ENCODE results near the gene RNF169.

RNF169 gene

GRCh38 chr11:74866557-74866956, 117.9 kb downstream of the RNF169 start:
- H3K27ac ChIP-seq, result no peak overlapping the region
- TF ChIP-seq CTCF (IDR thresholded peaks at IDR 0.05; ENCODE audit: low read depth, low read length), result no peak
- H3K27me3 ChIP-seq (ENCODE audit: insufficient read depth, low read depth, severe bottlenecking), result no peaks in the 10 kb centered on the region
- H3K9me3 ChIP-seq (ENCODE audit: severe bottlenecking), result peaks cover 20% of the 10 kb centered on the region
- no peak for DNase-seq
- H3K36me3 ChIP-seq, result peaks cover 25% of the 10 kb centered on the region
- H3K4me3 ChIP-seq (ENCODE audit: low read depth, low read length), result no peak overlapping the region

- H3K4me3 ChIP-seq (ENCODE audit: low read depth, low read length), result no peak overlapping the region
These were observed 121.8 kb downstream of the RNF169 start for GRCh38 chr11:74870485-74870884.

GRCh38 chr11:74871037-74871436, 122.4 kb downstream of the RNF169 start:
- H3K4me3 ChIP-seq (ENCODE audit: low read depth, low read length), result no peak overlapping the region
- H3K27me3 ChIP-seq (ENCODE audit: insufficient read depth, low read depth, severe bottlenecking), result no peaks in the 10 kb centered on the region
- no peak for DNase-seq
- H3K27ac ChIP-seq, result no peak overlapping the region
- H3K9me3 ChIP-seq (ENCODE audit: severe bottlenecking), result peaks cover 25% of the 10 kb centered on the region
- H3K36me3 ChIP-seq, result peaks cover 8% of the 10 kb centered on the region
- TF ChIP-seq CTCF (IDR thresholded peaks at IDR 0.05; ENCODE audit: low read depth, low read length), result no peak

More at GRCh38 chr11:74870485-74870884, 121.8 kb downstream of the RNF169 start:
- DNase-seq, result peak; percentile 22
- Histone ChIP-seq H3K9me3 (ENCODE audit: severe bottlenecking) (peaks cover 25% of the 10 kb centered on the region), H3K36me3 (peaks cover 13% of the 10 kb centered on the region), H3K27ac (no peak overlapping the region), H3K27me3 (ENCODE audit: insufficient read depth, low read depth, severe bottlenecking) (no peaks in the 10 kb centered on the region)
- TF ChIP-seq CTCF (IDR thresholded peaks at IDR 0.05; ENCODE audit: low read depth, low read length), result peak; percentile 56; the same call in 1 of the 2 replicates

- no peaks in the 10 kb centered on the region; the same call in 1 of the 2 replicates for H3K36me3 ChIP-seq
- TF ChIP-seq CTCF (IDR thresholded peaks at IDR 0.05; ENCODE audit: low read depth, low read length), result peak; percentile 29; the same call in 1 of the 2 replicates
- peaks cover 6% of the 10 kb centered on the region for H3K9me3 ChIP-seq (ENCODE audit: severe bottlenecking)
- no peak overlapping the region for H3K27ac ChIP-seq
- H3K27me3 ChIP-seq (ENCODE audit: insufficient read depth, low read depth, severe bottlenecking), result no peaks in the 10 kb centered on the region
- DNase-seq, result no peak
- no peak overlapping the region for H3K4me3 ChIP-seq (ENCODE audit: low read depth, low read length)
These were observed 128.5 kb downstream of the RNF169 start for GRCh38 chr11:74877132-74877531.

Measured in WERI-Rb-1 (cell line).